K562 (cell line): ENCODE measurements around the gene LMAN2L. TPM values are rescaled to one million over a fixed set of nuclear protein-coding genes. Genes with fewer than 3 reads are reported as not detected.

Experiments
- ARID1B ChIP-seq: fragments of 450-650 bp; IDR thresholded peaks from 2 replicates; pipeline ENCODE4 v1.6.1; 2016; ENCODE audit warnings: antibody characterized with exemption, mild to moderate bottlenecking, inconsistent platforms
- ASH1L ChIP-seq: fragments of 450-650 bp; IDR thresholded peaks from 2 replicates; pipeline ENCODE4 v1.6.1; 2018; ENCODE audit warnings: borderline replicate concordance, mild to moderate bottlenecking, low read depth; ENCODE audit not compliant: partially characterized antibody
- ATF7 ChIP-seq: fragments of 450-650 bp; IDR thresholded peaks from 2 replicates; pipeline ENCODE4 v1.7.1; 2014; ENCODE audit warnings: mild to moderate bottlenecking, moderate library complexity
- BRF1 ChIP-seq: IDR thresholded peaks from 3 replicates; pipeline ENCODE4 v1.6.1; 2011; ENCODE audit warnings: borderline replicate concordance, mild to moderate bottlenecking; ENCODE audit not compliant: insufficient read length; ENCODE audit errors: extremely low read depth
- C11orf30 ChIP-seq: fragments of 450-650 bp; IDR thresholded peaks from 2 replicates; pipeline ENCODE4 v1.6.1; 2016; ENCODE audit warnings: low read depth, mild to moderate bottlenecking
- E2F1 ChIP-seq: sonication (generic); formaldehyde crosslinking; IDR thresholded peaks from 2 replicates; pipeline ENCODE4 v1.8.1; 2023; ENCODE audit warnings: mild to moderate bottlenecking, missing genetic modification reagents, moderate library complexity
- ERF ChIP-seq: fragments of 450-650 bp; formaldehyde crosslinking; IDR thresholded peaks from 2 replicates; pipeline ENCODE4 v1.4.0; 2020; ENCODE audit warnings: mild to moderate bottlenecking, mixed read lengths
- ETV5 ChIP-seq: sonication (generic); formaldehyde crosslinking; IDR thresholded peaks from 2 replicates; pipeline ENCODE4 v1.4.0; 2020; ENCODE audit warnings: low read depth, mild to moderate bottlenecking, missing genetic modification reagents
- MBD2 ChIP-seq: sonication (generic); IDR thresholded peaks from 2 replicates; pipeline ENCODE4 v1.6.1; 2016; ENCODE audit warnings: low read depth, borderline replicate concordance
- MNT ChIP-seq, 2 experiments: fragments of 450-650 bp; conservative IDR thresholded peaks; 2 replicates each; pipeline ENCODE4 v1.6.1; 2017; ENCODE audit warnings: mild to moderate bottlenecking in 2 of 2, moderate library complexity in 2 of 2
- RBM25 ChIP-seq: fragments of 200-400 bp; formaldehyde crosslinking; IDR thresholded peaks from 2 replicates; pipeline ENCODE4 v1.6.1; 2018; ENCODE audit warnings: low read length, low read depth, moderate library complexity; ENCODE audit not compliant: severe bottlenecking
- RHOXF2B ChIP-seq: fragments of 250-450 bp; sonication (Bioruptor Pico); conservative IDR thresholded peaks from 2 replicates; pipeline ENCODE4 v1.5.1; 2021
- SIX5 ChIP-seq, 2 experiments: IDR thresholded peaks; 2 replicates each; pipeline ENCODE4 v1.6.1; 2011; ENCODE audit warnings: low read length in 2 of 2, borderline replicate concordance in 1 of 2, low read depth in 1 of 2, mild to moderate bottlenecking in 1 of 2, moderate library complexity in 1 of 2; ENCODE audit not compliant: insufficient read depth in 1 of 2
- SRF ChIP-seq, 2 experiments: fragments of 250-450, 450-650 bp in 1 of 2; sonication (Bioruptor Pico) in 1 of 2; sonication (generic) in 1 of 2; formaldehyde crosslinking; IDR thresholded peaks; 2 replicates each; pipeline versions ENCODE4 v1.5.0 to v1.5.1; 2020 to 2022; ENCODE audit warnings: mild to moderate bottlenecking in 1 of 2, missing genetic modification reagents in 1 of 2
- STAT6 ChIP-seq: sonication (generic); formaldehyde crosslinking; IDR thresholded peaks from 2 replicates; pipeline ENCODE4 v1.8.1; 2023; ENCODE audit warnings: mild to moderate bottlenecking, missing genetic modification reagents
- SUPT5H ChIP-seq: fragments of 450-650 bp; IDR thresholded peaks from 2 replicates; pipeline ENCODE4 v1.6.1; 2016
- TSC22D4 ChIP-seq: fragments of 450-650 bp; IDR thresholded peaks from 2 replicates; pipeline ENCODE4 v1.6.1; 2016; ENCODE audit warnings: missing genetic modification characterization, missing biosample characterization, control low read depth
- VEZF1 ChIP-seq: fragments of 200-800 bp; sonication (Bioruptor generic); IDR thresholded peaks from 2 replicates; pipeline ENCODE4 v1.6.1; 2017; ENCODE audit warnings: missing genetic modification characterization, missing compliant biosample characterization
- polyA plus RNA-seq, 8 experiments: library from polyadenylated mRNA; depleted of rRNA in 4 of 8; stranded (reverse) in 5 of 8; unstranded in 3 of 8; fragments of >200 nt; fragmentation: Nextera tagmentation in 2 of 8; fragmentation: Illumina TruSeq in 1 of 8; extraction: Ambion mirVana in 2 of 8; extraction: Trizol in 1 of 8; gene quantifications; 2 replicates each; pipeline versions ENCODE4 v1.2.1 to v1.2.3, GENCODE V29; 2011 to 2014; ENCODE audit warnings: inconsistent platforms in 1 of 8, missing spikeins in 1 of 8
- total RNA-seq, 7 experiments: library from RNA; depleted of rRNA in 6 of 7; stranded (reverse); fragments of >200 nt in 6 of 7; fragmentation: Illumina TruSeq in 2 of 7; extraction: Trizol in 2 of 7; gene quantifications; 2 replicates each; pipeline versions ENCODE4 v1.2.1 to v1.2.3, GENCODE V29; 2011 to 2021; ENCODE audit warnings: low replicate concordance in 1 of 7

The LMAN2L gene
- total and polyA plus RNA-seq, 9 of the 15 experiments (the other 6 are each of a cell fraction or from before 2014, with no cell fraction given) = 7.2 to 37.7 (median 12.5) TPM

- TF ChIP-seq STAT6 (CRISPR knock-in tag) (no peak), RBM25 (peak; percentile 78), TSC22D4 (no peak), C11orf30 (peak; percentile 69; the same call in 1 of the 2 replicates), ERF (CRISPR knock-in tag) (no peak), MBD2 (peak; percentile 91), VEZF1 (CRISPR knock-in tag) (peak; percentile 97), ARID1B (no peak), E2F1 (no peak), ATF7 (peak; percentile 58; the same call in 1 of the 2 replicates), ETV5 (CRISPR knock-in tag) (0 out of 2 replicates have a peak, but pooled peaks have one; percentile 27), MNT (conservative IDR thresholded peaks at IDR 0.05) (peak in 1 of 2 experiments; percentile 62; a peak in 2 of 4 replicates), RHOXF2B (CRISPR knock-in tag) (no peak), SIX5 (IDR thresholded peaks at IDR 0.05; ENCODE audit: borderline replicate concordance in 1 of 2, insufficient read depth in 1 of 2, low read depth in 1 of 2, low read length in 2 of 2) (peak; percentile 74 to 76), ASH1L (peak; percentile 75), BRF1 (no peak), SRF (CRISPR knock-in tag; IDR thresholded peaks at IDR 0.05) (peak in 1 of 2 experiments; percentile 81; a peak in 1 of 4 replicates), SUPT5H (peak; percentile 81)
Measured at GRCh38 chr2:96739633-96740428, at the start of gene LMAN2L (continued).
